ENCODE results near the gene ZNF639. TPM values are rescaled to one million over a fixed set of nuclear protein-coding genes. Genes with fewer than 3 reads are reported as not detected.

The ZNF639 gene
- total RNA-seq, 1 experiment from 2014 or later: 52.8 TPM

- H3K4me3 Mint-ChIP-seq (ENCODE audit: unreplicated experiment): no peak overlapping the region
- no peaks in the 10 kb centered on the region for H3K4me1 Mint-ChIP-seq (ENCODE audit: insufficient read depth, unreplicated experiment)
- no TSS peak for BruUV-seq (replicated peaks)
- ChIA-PET CTCF (interaction anchor here (0.5 to 0.7 kb wide), 3 partner anchors 34 to 276 kb away, joined by 3 read pairs; no protein-coding TSS in a partner anchor), POLR2A (interaction anchor here (1.1 to 1.2 kb wide), 2 partner anchors 10 to 27 kb away, joined by 4 to 7 read pairs; partner anchors contain the start of gene MFN1)
- H3K27ac Mint-ChIP-seq (ENCODE audit: low read depth, unreplicated experiment): no peak overlapping the region
- TF ChIP-seq CTCF (IDR thresholded peaks at IDR 0.05; ENCODE audit: unreplicated experiment): no peak
- H3K9me3 Mint-ChIP-seq (ENCODE audit: unreplicated experiment): no peaks in the 10 kb centered on the region
- peaks cover 43% of the 10 kb centered on the region for H3K36me3 Mint-ChIP-seq (ENCODE audit: insufficient read depth, unreplicated experiment)
- intact Hi-C loops (cut with micrococcal nuclease): no loop called here
- no peaks in the 10 kb centered on the region for H3K27me3 Mint-ChIP-seq (ENCODE audit: insufficient read depth, unreplicated experiment)
- no peak for DNase-seq (ENCODE audit: unreplicated experiment)
Measured at GRCh38 chr3:179373938-179374337, 51.1 kb downstream of the ZNF639 start.

- no peak overlapping the region for H3K27ac Mint-ChIP-seq (ENCODE audit: low read depth, unreplicated experiment)
- H3K4me1 Mint-ChIP-seq (ENCODE audit: insufficient read depth, unreplicated experiment): no peaks in the 10 kb centered on the region
- intact Hi-C loops (cut with micrococcal nuclease): no loop called here
- TF ChIP-seq CTCF (IDR thresholded peaks at IDR 0.05; ENCODE audit: unreplicated experiment): no peak
- H3K36me3 Mint-ChIP-seq (ENCODE audit: insufficient read depth, unreplicated experiment): peaks cover 52% of the 10 kb centered on the region
- H3K4me3 Mint-ChIP-seq (ENCODE audit: unreplicated experiment): no peak overlapping the region
- POLR2A ChIA-PET: interaction anchor here (1.1 kb wide), 1 partner anchor 11 kb away, joined by 4 read pairs; no protein-coding TSS in a partner anchor
- DNase-seq (ENCODE audit: unreplicated experiment): no peak
- no peaks in the 10 kb centered on the region for H3K27me3 Mint-ChIP-seq (ENCODE audit: insufficient read depth, unreplicated experiment)
- H3K9me3 Mint-ChIP-seq (ENCODE audit: unreplicated experiment): no peaks in the 10 kb centered on the region
- CTCF ChIA-PET: no interaction called here
- no TSS peak for BruUV-seq (replicated peaks)
Measured at GRCh38 chr3:179375091-179375999, 52.5 kb downstream of the ZNF639 start.

- no peaks in the 10 kb centered on the region for H3K27me3 Mint-ChIP-seq (ENCODE audit: insufficient read depth, unreplicated experiment)
- no peak for TF ChIP-seq CTCF (IDR thresholded peaks at IDR 0.05; ENCODE audit: unreplicated experiment)
- BruUV-seq (replicated peaks): no TSS peak
- POLR2A ChIA-PET: no interaction called here
- H3K9me3 Mint-ChIP-seq (ENCODE audit: unreplicated experiment): no peaks in the 10 kb centered on the region
- no peaks in the 10 kb centered on the region for H3K4me1 Mint-ChIP-seq (ENCODE audit: insufficient read depth, unreplicated experiment)
- DNase-seq (ENCODE audit: unreplicated experiment): no peak
- intact Hi-C loops (cut with micrococcal nuclease): no loop called here
- no peak overlapping the region for H3K27ac Mint-ChIP-seq (ENCODE audit: low read depth, unreplicated experiment)
- H3K36me3 Mint-ChIP-seq (ENCODE audit: insufficient read depth, unreplicated experiment): peaks cover 54% of the 10 kb centered on the region
- CTCF ChIA-PET: no interaction called here
- no peak overlapping the region for H3K4me3 Mint-ChIP-seq (ENCODE audit: unreplicated experiment)
Measured at GRCh38 chr3:179376474-179376873, 53.6 kb downstream of the ZNF639 start.

Other genes starting within 250 kb of the ZNF639 start
- 18.1 and 20.7 TPM in 2 replicates for gene PIK3CA, start 174.7 kb upstream of the ZNF639 start, total RNA-seq (2022)
- gene KCNMB3, start 71.9 kb upstream of the ZNF639 start, total RNA-seq (2022): 0.15 and 0.28 TPM in 2 replicates
- gene MFN1, start 24.7 kb downstream of the ZNF639 start, total RNA-seq (2022): 50.1 and 63.7 TPM in 2 replicates
- 20.3 and 20.8 TPM in 2 replicates for gene GNB4, start 128.4 kb downstream of the ZNF639 start, total RNA-seq (2022)
- 46.2 and 57.1 TPM in 2 replicates for gene ACTL6A, start 239.9 kb downstream of the ZNF639 start, total RNA-seq (2022)

Measured in MCF 10A (cell line).